ENCODE results near the gene MVD.

MVD gene

GRCh38 chr16:88631920-88632586, 30.8 kb downstream of the MVD start:
- Histone ChIP-seq H3K9ac (ENCODE audit: low read length) (no peak overlapping the region), H3K79me2 (ENCODE audit: insufficient read depth, low read length) (no peaks in the 10 kb centered on the region), H3F3A (ENCODE audit: insufficient read depth, low read length) (no peaks in the 10 kb centered on the region), H3K9me2 (ENCODE audit: low read depth, low read length) (no peaks in the 10 kb centered on the region), H3K4me3 (ENCODE audit: low read depth, low read length, poor library complexity, severe bottlenecking) (no peak overlapping the region), H3K36me3 (ENCODE audit: insufficient read depth, low read length) (peaks cover 50% of the 10 kb centered on the region), H3K27me3 (ENCODE audit: insufficient read depth, low read length) (no peaks in the 10 kb centered on the region), H3K4me1 (ENCODE audit: insufficient read depth, low read length, severe bottlenecking) (peaks cover 23% of the 10 kb centered on the region), H4K20me1 (ENCODE audit: insufficient read depth, low read length) (no peaks in the 10 kb centered on the region), H3K27ac (ENCODE audit: low read depth, low read length, poor library complexity, severe bottlenecking) (no peak overlapping the region), H2AFZ (ENCODE audit: low read length) (no peak overlapping the region), H3K9me3 (ENCODE audit: low read length) (no peaks in the 10 kb centered on the region), H3K4me2 (ENCODE audit: low read length) (no peak overlapping the region)
- TF ChIP-seq CTCF (IDR thresholded peaks at IDR 0.05; ENCODE audit: low read length) (no peak), EZH2 (IDR thresholded peaks at IDR 0.05; ENCODE audit: borderline replicate concordance, low read length) (no peak)

- peaks cover 55% of the 10 kb centered on the region for H3K36me3 ChIP-seq (ENCODE audit: insufficient read depth, low read length)
- TF ChIP-seq CTCF (IDR thresholded peaks at IDR 0.05; ENCODE audit: low read length) (no peak), EZH2 (IDR thresholded peaks at IDR 0.05; ENCODE audit: borderline replicate concordance, low read length) (no peak)
- H3K79me2 ChIP-seq (ENCODE audit: insufficient read depth, low read length), result no peaks in the 10 kb centered on the region
Observed at GRCh38 chr16:88631384-88631783, 31.5 kb downstream of the MVD start.

GRCh38 chr16:88630941-88631340, 31.9 kb downstream of the MVD start:
- H2AFZ ChIP-seq (ENCODE audit: low read length), result no peak overlapping the region
- peaks cover 58% of the 10 kb centered on the region for H3K36me3 ChIP-seq (ENCODE audit: insufficient read depth, low read length)
- H3F3A ChIP-seq (ENCODE audit: insufficient read depth, low read length), result no peaks in the 10 kb centered on the region
- no peak overlapping the region for H3K9ac ChIP-seq (ENCODE audit: low read length)
- H3K4me1 ChIP-seq (ENCODE audit: insufficient read depth, low read length, severe bottlenecking), result peaks cover 23% of the 10 kb centered on the region
- H3K4me3 ChIP-seq (ENCODE audit: low read depth, low read length, poor library complexity, severe bottlenecking), result no peak overlapping the region
- H4K20me1 ChIP-seq (ENCODE audit: insufficient read depth, low read length), result no peaks in the 10 kb centered on the region
- H3K27ac ChIP-seq (ENCODE audit: low read depth, low read length, poor library complexity, severe bottlenecking), result no peak overlapping the region
- H3K9me2 ChIP-seq (ENCODE audit: low read depth, low read length), result no peaks in the 10 kb centered on the region
- no peaks in the 10 kb centered on the region for H3K79me2 ChIP-seq (ENCODE audit: insufficient read depth, low read length)
- H3K27me3 ChIP-seq (ENCODE audit: insufficient read depth, low read length), result no peaks in the 10 kb centered on the region
- TF ChIP-seq CTCF (IDR thresholded peaks at IDR 0.05; ENCODE audit: low read length), result no peak
- no peak for TF ChIP-seq EZH2 (IDR thresholded peaks at IDR 0.05; ENCODE audit: borderline replicate concordance, low read length)
- no peak overlapping the region for H3K4me2 ChIP-seq (ENCODE audit: low read length)
- H3K9me3 ChIP-seq (ENCODE audit: low read length), result no peaks in the 10 kb centered on the region

More at GRCh38 chr16:88631384-88631783, 31.5 kb downstream of the MVD start:
- no peaks in the 10 kb centered on the region for H4K20me1 ChIP-seq (ENCODE audit: insufficient read depth, low read length)
- no peaks in the 10 kb centered on the region for H3K9me3 ChIP-seq (ENCODE audit: low read length)
- H3K9ac ChIP-seq (ENCODE audit: low read length), result no peak overlapping the region
- peaks cover 23% of the 10 kb centered on the region for H3K4me1 ChIP-seq (ENCODE audit: insufficient read depth, low read length, severe bottlenecking)
- H3K27me3 ChIP-seq (ENCODE audit: insufficient read depth, low read length), result no peaks in the 10 kb centered on the region
- no peak overlapping the region for H2AFZ ChIP-seq (ENCODE audit: low read length)
- H3K27ac ChIP-seq (ENCODE audit: low read depth, low read length, poor library complexity, severe bottlenecking), result no peak overlapping the region
- H3F3A ChIP-seq (ENCODE audit: insufficient read depth, low read length), result no peaks in the 10 kb centered on the region
- H3K4me2 ChIP-seq (ENCODE audit: low read length), result no peak overlapping the region
- H3K4me3 ChIP-seq (ENCODE audit: low read depth, low read length, poor library complexity, severe bottlenecking), result no peak overlapping the region
- no peaks in the 10 kb centered on the region for H3K9me2 ChIP-seq (ENCODE audit: low read depth, low read length)

All from OCI-LY1 (cell line).